A204.1 (cell line): Measurements from ENCODE around the gene TMEM267.
"Not testable (repeated sequence)": the region's sequence is repeated elsewhere in the genome, so short reads cannot be mapped to it uniquely, and the experiment has no call there.

Experiments used
- FAIRE-seq: peaks from 2 replicates; lab custom pipeline; 2012; peaks lifted over from hg19 to GRCh38; lab: Jason Lieb, UNC

Gene TMEM267, protein sequence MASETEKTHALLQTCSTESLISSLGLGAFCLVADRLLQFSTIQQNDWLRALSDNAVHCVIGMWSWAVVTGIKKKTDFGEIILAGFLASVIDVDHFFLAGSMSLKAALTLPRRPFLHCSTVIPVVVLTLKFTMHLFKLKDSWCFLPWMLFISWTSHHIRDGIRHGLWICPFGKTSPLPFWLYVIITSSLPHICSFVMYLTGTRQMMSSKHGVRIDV

DNA sequence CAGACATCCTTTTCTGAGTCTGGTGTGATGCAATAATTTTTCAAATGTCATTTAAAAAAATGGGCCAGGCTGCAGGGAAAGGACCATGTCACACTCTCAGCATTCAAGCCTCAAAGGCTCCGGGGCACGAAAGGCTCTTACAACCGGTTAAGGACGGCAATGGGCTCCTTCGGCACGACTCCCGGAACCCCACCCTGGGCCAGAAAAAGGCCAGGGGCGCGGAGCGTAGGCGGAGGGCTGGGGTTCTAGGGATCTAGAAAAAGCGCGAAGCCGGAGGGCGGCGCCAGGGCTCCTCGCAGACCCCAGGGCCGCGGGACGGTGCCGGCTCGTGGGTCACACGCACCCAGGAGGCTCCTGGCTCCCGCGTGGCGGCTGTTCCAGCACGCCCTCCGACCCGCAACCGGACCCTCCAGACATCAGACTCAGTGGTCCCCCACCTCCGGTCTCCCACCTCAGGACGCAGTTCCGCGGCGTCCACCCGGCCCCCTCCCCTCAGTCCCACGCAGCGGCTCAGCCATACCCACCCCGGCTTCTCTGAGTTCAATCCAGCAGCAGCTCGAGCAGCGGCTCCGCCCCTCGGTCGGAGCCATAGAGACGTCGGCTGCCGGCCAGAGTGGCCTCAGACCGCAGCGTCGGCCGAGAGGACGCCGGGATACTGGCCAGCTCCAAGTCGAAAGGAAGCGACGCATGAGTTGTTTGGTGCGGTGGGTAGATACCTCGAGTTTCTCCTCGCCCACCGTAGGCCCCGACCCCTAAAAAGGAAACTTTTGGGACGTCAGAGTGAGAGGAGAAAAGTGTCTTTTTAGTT lies at the start of gene TMEM267:
TSS of gene TMEM267 (minus strand) at position 568 of the 808 bp plus-strand sequence. CDS start 29,896 bp downstream, outside the sequence.
- FAIRE-seq: peak; percentile 89

DNA sequence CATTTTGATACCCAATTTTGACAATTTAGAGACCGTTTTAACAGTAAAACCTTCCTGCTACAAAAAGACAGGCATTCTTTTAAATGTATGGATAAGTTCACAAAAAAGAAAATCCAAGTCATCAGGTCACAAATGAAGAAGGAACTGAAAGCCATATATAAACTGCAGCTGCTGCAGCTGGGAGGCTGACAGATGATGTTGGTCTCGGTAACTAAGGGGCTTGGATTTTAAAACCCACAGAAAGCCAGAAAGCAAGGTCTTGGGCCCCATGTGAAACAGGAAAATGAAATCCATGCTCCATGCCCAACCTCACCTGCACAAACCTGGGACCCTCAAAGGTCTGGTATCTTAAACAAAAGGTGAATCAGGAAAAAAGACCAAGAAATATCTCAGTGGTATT lies 47.0 kb upstream of the TMEM267 start:
- no peak for FAIRE-seq

- no peak for FAIRE-seq
These were observed 40.0 kb upstream of the TMEM267 start for GRCh38 chr5:43523662-43524072.

- no peak for FAIRE-seq
These were observed 37.0 kb upstream of the TMEM267 start for GRCh38 chr5:43520615-43521014.

DNA sequence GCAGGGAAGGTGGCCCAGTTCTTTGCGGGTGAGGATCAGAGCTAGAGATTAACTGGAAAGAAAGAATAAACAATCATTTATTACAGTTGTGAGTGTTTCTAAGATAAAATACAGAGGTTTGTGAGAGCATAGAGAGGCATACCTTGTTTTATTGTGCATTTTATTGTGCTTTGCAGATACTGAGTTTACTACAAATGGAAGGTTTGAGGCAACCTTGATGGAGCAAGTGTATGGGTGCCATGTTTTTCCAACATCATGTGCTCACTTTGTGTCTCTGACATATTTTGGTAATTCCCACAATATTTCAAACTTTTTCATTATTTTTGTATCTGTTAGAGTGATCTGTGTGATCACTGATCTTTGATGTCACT lies 32.0 kb upstream of the TMEM267 start:
- FAIRE-seq: no peak

DNA sequence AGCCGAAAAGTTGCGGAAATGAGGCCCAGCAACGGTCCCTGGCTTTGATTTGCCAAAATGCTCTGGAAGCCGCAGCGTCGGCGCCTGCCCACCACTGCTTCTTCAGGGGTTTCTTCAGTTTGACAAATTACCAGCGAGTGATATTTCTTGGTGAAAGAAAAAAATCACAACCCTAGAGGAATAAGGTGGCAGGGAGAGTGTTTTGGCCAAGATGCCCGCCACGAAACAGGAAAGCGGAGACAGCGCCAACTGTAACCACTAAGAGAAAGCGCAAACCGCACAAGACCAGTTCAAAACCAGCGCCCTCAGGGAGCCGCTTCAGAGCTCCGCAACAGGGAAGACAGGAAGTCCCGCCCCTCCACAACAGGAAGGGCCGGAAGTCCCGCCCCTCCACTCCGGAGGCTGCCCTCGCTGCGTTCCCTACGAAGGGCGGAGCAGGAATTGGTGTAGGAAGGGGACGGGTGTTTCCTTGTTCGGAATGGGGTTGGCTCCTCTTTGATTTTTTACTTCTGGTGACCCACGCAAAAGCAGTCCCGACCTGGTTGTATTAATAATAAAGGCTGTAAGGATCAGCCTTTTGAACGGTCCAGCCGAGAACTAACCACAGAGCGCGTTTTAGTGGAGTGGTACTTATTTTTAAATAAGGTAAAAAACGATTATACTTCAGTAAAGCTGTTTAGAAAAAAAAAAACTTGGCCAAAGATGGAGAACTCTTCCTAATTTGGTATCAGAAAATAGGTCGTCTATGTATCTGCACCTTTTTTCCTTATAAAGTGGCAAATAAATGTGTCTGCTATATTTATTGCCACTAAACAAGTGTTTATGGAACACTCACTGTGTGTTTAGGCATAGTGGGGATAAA lies 31.4 kb upstream of the TMEM267 start, which contains the start of gene C5orf34:
TSS of gene C5orf34 (minus strand) at position 333 of the 862 bp plus-strand sequence. CDS start 5,809 bp downstream, outside the sequence.
- FAIRE-seq: peak; percentile 88

DNA sequence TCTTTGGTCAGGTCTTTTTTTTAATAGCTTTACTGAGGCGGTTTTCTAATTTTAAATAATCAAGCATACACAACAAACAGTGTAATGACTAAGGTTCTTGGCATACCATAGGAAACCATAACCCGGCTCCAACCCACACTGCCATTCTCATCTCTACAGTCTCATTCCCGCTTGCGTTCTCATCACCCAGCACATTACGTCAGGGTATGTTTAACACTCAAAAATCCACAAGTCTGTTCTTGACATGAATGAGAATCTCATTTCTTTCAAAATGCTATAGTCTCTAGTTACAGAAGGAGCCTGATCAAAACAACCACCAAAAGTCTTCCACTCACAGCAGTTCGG lies 30.8 kb upstream of the TMEM267 start:
- no peak for FAIRE-seq

DNA sequence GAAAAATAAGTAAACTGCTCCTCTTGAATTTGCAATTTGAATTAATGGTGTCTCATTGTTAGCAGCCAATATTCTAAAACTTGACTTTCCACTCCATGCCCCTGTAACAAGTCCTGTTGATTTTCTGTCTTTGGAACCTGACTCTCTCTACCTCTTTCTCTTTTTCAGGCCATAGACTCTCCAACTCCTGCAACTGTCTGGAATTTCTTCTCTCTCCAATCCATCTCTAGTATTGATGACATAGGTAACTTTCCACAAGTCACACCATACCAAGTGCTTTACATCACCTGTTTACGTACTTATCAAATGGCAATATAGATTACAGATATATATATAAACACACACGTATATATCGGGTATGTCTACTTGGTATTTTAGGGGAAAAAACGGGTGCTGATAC lies 30.4 kb upstream of the TMEM267 start:
- no peak for FAIRE-seq

GRCh38 chr5:43511062-43511461 lies 27.4 kb upstream of the TMEM267 start:
- not testable (repeated sequence) for FAIRE-seq

DNA sequence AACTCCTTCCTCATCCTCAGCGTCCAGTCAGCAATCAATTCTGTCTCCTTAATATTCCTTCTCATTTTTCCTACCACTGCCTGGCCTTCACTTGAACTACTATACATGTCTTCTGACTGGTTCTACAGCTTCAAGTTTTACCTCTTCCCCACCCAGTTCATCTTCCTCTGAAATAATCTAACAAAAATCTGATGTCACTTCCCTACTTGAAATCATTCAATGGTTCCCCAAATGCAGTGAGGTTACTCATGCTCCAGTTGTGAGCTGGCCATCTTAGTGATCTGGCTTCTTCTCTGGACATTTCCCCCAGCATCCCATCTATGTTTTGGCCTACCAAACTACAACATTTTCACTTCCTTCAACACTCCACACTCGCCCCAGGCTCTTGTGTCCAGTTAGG lies 14.9 kb upstream of the TMEM267 start:
- no peak for FAIRE-seq

DNA sequence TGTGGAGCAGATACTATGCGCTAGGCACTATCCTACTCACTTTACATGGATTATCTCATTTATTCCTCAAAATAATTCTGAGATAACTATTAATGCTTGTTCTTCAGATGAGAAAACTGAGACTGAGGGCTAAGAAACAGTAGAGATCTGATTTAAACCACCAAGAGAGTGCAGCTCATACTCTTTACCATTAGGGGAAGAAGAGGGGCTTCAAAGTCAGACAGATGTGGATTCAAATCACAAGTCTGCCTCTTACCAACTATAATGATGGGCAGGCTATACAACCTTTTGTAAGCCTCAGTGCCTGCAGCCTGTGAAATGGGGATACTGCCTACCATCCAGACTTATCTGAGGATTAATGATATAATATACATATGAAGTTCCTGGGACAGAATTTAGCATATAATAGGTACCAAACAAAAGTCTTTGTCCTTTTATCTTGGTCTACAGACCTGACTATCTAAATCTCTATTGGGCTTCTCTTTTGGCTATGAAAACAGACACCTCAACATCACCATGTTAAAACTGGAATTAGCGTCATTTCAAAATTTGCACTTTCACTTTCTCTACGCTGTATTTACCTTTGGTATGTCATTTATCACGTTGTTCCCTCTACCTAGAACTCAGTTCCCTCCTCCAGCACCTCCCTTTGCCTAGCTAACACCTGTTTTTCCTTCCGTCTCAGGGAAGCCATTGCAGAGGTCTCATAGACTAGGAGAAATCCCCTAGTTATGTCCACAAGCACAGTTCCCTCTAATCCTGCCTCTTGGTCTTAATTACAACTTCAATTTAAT lies 13.8 kb upstream of the TMEM267 start:
- FAIRE-seq: no peak

GRCh38 chr5:43491326-43491725 lies 7.7 kb upstream of the TMEM267 start:
- FAIRE-seq: peak; percentile 6

DNA sequence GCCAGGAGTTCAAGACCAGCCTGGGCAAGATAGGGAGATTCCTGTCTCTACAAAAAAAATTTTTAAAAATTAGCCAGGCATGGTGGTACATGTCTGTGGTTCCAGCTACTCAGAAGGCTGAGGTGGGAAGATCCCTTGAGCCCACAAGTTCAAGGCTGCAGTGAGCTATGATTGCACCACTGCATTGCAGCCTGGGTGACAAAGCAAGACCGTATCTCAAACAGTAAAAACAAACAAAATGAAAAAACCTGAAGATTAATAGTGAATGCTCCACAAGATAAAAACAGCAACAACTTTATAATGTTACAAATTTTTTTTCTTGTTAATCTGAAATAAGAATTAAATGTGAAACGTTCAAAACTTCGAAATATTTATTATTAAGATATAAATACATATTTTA lies 2.7 kb upstream of the TMEM267 start:
- FAIRE-seq: no peak

DNA sequence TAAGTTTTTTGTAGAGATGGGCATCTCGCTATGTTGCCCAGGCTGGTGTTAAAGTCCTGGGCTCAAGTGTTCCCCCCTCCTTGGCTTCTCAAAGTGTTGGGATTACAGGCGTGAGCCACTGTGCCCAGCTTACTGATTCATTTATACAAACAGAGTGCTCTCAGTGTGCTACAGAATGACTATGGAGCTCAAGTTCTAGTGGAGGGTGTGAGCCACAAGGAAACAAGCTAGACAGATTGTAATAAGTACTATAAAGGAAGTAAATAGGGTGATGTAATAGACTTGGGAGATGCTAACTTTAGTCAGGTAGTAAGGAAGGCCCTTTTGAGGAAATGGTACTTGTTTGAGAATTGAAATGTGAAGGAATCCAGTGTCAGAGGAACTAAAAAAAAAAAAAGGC lies 1.7 kb upstream of the TMEM267 start:
- FAIRE-seq: no peak

- no peak for FAIRE-seq
These were observed 613 bp upstream of the TMEM267 start for GRCh38 chr5:43484106-43484849.

GRCh38 chr5:43482490-43483297 lies 971 bp downstream of the TMEM267 start:
- no peak for FAIRE-seq

- FAIRE-seq: no peak
These were observed 13.8 kb downstream of the TMEM267 start for GRCh38 chr5:43469671-43470391.

GRCh38 chr5:43467100-43467499 lies 16.6 kb downstream of the TMEM267 start:
- no peak for FAIRE-seq

GRCh38 chr5:43465455-43465854 lies 18.2 kb downstream of the TMEM267 start:
- FAIRE-seq: not testable (repeated sequence)

DNA sequence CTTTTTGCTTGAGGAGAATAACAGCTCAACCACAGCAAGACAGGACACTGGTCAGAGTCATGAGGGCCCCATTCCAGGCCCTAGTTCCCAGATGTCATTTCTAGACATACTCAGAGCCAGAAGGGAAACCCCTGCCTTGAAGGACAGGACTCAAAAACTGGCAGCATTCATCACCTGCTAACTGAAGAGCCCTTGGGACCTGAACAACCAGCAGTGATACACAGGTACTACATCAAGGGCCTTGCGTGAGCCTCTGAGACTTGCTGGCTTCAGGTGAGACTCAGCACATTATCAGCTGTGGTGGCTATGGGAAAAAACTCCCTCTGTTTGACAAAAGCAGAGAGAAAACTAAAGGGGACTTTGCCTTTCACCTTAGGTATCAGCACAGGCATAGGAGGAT lies 22.6 kb downstream of the TMEM267 start:
- FAIRE-seq: no peak
